Stimulated activated CD4-positive, alpha-beta T cell treated with anti-CD3 and anti-CD28 coated beads, Interleukin-4, amount 100 ng/mL, for 24 hours (primary cell): Measurements from ENCODE around the gene CLDN14.
A peak's percentile ranks its signal among the peaks of the same experiment; 100 is the strongest.

Experiments
- DNase-seq: peaks from one replicate; pipeline ENCODE4 v3.0.0-alpha.2; 2020

The CLDN14 gene, protein sequence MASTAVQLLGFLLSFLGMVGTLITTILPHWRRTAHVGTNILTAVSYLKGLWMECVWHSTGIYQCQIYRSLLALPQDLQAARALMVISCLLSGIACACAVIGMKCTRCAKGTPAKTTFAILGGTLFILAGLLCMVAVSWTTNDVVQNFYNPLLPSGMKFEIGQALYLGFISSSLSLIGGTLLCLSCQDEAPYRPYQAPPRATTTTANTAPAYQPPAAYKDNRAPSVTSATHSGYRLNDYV

DNA sequence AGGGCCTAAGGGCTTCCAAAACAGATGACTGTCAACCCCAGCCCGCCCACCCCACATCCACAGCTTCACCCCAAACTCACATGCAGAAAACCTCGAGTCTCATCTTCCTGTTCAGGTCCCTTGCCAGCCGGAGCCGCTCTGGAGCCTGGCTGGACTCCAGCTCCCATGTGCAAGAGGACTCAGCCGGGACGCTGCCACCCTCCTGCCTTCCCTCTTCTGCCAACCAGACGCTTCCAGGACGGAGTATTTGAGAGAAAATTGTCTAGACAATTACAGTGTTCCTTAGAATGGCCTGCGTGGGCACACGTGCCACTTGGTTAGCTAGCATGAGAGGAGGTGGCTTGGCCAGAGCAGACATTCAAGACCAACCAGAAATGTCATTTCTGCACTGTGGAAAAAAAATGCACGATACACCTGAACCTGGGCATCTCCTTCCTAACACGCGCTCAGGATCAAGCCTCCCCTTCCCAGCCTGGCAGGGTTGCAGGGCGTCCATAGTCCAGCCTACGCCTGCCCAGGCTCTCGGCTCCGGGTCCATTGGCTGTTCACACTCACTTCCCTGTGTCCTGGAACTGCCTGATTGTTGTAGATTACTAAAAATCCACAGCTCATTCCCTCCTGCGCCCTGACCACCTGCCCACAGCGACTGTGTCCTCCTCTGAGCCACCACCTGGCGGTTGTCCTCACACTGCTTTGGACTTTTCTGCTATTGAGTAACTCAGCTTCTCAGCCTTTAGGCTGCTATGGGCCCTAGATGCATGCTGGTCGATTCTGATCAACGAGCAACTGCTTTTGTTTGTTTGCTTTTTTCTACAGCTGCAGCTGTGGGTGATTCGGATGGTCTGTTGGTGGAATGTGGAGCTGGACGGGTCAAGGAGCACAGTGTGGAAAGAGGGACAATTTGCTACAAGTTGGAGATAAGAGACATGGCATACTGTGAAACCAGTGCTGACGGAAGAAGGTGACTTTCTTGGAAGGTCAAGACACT is at the start of gene CLDN14:
CLDN14 (minus strand) TSS at position 708 of the 988 bp plus-strand sequence. CDS start 18,427 bp downstream, outside the sequence.
- no peak for DNase-seq

DNA sequence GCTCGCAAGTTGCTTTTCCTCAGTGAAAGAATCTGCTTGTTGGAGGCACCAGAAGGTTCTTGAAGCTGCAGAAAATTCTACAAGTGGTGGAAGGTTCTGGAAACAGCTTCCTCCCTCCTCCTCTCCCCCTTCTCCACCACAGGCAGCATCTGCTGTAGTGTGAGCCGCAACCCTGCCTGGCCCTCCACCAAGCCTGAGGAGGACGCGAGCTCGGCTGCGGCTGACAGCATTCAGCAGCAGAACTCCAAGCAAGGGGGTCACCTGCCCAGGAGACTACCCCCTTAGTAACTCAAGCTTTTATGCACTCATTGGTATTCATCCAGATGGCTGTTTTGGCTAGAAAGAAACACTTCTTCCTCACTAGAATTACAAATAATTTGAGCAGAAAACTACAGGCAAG is 48.8 kb upstream of the CLDN14 start:
- no peak for DNase-seq

DNA sequence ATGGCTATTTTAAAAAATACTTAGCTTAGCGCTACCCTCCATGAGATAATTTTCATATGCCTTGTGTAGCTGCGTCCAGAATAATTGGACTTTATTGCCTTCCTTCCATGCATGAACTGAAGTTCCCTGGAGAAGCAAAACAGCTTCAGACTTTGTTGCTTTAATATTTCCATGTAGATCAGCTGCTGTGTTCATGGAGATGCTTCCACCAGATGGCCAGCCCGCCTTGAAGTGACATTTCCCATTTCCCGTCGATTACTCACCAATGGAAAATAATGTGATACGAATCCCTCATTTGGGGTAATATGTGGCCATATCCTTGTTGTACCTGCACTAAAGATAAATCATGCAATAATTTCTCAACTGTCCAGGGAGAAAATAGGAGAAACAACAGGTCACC is 47.4 kb upstream of the CLDN14 start:
- DNase-seq = no peak

DNA sequence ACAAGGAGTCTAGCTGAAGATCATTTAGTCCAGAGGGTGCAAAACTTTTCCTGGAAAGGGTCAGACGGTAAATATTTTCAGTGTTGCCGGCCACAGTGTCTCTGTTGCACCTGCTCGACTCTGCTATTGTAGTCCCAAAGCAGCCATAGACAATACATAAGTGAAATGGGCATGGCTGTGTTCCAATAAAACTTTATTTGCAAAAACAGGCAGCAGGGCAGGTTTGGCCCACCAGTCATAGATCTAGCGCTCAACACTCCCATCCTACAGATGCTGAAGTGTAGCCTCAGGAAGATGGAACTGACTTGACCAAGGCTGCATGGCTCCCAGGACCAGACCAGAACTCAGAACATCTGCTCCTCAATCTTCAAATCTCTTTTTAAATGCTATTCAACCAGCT is 46.2 kb upstream of the CLDN14 start:
- DNase-seq = no peak

DNA sequence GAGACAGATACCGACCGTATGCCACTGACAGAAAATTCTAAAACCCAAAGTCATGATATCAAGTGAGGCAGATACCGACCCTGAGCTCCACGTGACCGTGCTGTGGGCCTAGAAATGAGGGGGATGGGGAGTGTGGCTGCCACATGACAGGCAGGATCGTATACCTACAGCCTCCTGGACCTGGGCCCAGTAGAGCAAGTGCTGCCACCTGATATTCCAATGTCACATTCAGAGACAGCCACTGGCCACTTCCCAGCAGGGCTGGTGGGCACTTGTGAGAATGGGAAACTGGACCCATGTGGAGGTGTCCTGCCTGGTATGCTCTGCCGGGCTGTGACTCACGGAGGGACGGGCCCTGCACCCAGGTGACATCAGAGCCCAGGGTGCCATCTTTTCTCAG is 44.6 kb upstream of the CLDN14 start:
- DNase-seq = no peak

DNA sequence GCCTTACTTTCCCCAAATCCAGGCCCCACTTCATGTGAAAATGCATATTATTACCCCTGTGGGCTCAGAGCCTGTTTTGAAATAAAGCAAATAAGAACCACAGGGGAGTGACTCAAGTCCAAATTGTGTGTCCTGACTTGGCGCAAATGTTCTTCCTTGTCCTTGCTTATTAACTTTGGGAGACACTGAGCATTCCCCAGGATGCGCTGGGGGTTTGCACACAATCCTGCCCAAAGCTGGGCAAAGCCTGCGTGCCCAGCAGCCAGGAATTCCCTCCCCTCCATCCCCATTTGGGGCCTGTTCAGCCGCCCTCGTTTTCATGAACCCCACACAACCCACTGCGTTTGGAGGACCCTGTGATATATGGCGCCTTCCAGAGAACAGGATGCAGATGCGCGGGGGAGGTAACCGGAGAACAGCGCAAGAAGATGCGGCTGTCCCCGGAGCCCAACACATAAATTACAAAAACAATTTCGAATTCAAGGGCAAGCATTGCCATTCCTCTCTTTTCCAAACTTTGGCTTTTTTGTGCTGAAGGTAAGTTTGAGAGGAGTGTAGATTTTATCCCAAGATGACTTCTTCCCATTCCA is 42.4 kb upstream of the CLDN14 start:
- no peak for DNase-seq

DNA sequence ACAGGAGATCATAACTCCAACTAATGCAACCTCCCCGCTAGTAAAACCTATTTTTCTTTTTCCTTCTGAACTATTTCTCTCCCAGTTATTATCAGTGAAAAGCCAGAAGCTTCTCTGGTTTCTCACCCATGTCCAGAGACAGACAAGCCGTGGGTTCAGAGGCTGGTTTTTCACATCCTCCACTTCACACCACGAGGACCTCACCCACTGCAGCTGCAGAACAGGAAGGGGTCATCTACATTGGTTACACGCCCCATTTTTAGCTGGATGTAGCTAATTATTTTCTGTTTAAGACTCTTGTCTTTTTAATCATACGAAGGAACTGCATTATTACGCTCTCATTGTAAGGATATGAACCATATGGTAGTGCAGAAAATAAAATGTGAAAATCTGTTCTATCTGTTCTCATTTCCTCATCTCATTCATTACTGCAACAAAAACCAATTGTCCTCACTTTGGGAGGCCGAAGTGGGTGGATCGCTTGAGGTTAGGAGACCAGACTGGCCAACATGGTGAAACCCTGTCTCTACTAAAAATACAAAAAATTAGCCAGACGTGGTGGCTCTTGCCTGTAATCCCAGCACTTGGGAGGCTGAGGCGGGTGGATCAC is 39.1 kb upstream of the CLDN14 start:
- no peak for DNase-seq

DNA sequence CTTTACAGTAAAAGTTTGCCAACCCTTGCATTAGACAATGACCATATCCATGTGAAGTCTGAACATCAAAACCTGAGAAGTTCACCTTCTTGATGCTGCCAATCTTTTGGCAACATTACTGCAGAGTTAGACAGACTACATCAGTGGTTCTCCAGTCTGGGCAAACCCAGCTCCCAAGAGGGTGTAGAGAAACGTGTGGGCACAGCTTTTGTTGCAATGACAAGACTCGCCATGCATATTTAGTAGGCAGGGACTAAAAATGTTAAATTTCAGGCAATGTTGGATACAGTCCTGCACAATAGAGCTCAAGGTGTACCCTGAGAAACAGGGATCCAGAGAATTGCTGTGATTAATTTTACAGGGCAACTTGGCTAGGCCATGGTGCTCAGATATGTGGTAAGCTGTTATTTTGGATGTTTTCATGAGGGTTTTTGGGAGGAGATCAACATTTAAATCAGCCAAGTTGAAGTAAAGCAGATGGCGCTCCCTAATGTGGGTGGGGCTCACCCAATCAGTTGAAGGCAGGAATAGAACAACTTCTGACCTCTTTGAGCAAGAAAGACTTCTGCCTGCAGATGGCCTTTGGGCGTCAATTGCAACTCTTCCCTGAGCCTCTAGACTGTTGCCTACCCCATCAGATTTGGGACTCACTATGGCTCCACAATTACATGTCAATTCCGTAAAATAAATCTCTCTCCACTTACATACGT is 37.6 kb upstream of the CLDN14 start:
- DNase-seq = no peak

DNA sequence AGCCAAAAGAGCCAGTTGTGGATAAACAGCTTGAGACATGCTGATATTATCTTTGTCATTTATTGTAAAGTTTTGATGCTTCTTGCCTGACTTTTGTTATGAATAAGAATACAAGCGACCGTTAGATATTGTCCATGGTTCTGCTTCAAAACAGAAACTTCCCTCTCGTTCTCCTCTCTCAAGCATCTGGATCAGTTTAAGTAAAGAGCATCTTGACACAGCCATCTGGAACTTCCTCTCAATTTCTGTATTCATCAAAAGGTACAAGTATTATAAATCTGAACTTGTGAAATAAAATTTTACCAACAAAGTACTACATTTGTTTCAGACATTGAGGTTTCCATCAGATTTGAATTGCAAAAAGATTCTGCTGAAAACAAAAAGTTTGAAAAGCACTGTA is 36.4 kb upstream of the CLDN14 start:
- no peak for DNase-seq

DNA sequence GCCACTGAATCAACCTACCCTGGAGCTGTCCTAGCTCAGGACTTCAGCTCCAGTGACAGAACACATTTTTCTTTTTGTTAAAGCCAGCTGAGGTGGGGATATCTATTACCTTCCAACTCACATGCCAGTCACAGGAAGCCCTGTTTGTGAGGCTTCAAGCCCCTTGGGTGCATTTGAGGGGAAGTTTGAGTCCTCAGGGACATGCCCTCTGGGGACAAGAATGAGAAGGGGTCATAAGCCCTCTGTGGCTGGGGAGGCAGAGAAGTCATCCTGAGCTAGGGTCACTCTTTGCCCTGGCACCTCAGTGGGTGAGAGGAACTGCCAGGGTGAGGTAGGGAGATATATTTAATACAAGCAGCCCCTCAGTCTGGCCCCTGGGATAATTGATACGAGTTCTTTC is 33.5 kb upstream of the CLDN14 start:
- DNase-seq = no peak

DNA sequence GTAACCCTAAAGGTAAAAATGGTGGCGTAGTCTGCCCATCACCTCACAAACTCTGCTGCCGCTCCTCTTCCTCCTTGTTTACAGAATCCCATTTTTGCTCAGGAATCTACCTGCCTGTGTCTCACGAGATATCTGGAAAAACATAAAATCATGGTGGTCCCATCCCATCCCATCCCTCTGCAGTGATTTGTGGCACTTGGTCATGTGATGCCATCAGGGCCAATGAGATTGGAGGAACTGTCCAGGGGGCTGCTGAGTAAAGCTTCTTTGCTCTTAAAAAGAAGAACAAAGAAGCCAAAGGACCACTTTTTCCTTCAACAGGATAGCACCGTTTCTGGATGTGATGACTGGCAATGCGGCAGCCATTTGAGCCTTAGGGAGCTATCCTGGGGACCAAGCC is 33.0 kb upstream of the CLDN14 start:
- no peak for DNase-seq

DNA sequence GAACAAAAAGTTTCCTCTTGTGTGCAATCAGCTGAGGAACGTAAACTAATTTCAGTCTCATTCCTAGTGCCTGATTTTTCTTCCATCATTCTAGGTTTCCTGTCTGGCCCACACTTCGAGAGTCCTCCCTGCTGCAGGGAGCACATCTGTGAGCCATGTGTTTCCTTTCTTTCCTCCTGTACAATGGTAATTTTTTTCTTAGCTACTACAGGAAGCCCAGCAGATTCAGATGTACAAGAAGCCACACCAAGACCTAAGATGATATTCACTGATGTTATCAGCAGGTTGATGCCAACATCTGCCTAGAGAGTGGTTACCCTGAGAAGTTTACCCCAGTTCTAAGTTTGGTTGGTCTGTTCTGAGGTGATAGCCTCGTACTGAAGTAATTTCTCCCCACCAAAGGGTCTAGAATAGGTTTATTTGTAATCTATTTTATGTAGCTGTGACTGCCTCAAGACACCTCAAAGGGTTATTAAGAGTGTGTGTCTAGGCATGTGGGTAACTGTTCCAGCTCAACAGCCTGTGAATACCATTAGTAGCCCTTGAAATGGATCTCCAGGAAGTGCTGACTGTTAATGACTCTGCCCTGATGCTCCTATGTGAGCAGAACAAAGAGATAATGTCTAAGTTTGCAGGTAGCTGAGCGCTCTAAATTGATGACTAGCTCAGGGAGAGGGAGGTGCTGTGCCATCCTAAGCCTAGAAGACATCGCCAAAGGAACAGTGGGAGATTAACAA is 31.7 kb upstream of the CLDN14 start:
- DNase-seq = no peak

DNA sequence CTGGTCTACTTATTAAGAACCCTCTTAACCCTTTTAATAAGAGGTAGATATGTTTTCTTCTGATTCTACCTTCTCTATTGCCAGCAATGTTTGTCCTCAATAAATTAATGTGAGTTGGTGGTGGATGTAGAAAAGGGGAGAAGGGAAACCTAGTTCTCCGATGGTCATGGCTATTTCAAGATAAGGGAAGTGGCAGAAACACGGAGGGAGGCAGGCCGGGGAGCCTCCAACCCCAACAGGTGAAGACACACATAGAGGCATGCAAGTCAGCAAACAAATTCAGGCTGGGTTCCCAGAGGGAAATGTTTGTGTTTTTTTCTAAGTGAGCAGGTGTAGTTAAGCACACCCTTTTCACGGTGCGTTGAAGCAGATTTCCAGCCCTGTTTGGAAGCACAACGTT is 31.0 kb upstream of the CLDN14 start:
- DNase-seq = no peak

DNA sequence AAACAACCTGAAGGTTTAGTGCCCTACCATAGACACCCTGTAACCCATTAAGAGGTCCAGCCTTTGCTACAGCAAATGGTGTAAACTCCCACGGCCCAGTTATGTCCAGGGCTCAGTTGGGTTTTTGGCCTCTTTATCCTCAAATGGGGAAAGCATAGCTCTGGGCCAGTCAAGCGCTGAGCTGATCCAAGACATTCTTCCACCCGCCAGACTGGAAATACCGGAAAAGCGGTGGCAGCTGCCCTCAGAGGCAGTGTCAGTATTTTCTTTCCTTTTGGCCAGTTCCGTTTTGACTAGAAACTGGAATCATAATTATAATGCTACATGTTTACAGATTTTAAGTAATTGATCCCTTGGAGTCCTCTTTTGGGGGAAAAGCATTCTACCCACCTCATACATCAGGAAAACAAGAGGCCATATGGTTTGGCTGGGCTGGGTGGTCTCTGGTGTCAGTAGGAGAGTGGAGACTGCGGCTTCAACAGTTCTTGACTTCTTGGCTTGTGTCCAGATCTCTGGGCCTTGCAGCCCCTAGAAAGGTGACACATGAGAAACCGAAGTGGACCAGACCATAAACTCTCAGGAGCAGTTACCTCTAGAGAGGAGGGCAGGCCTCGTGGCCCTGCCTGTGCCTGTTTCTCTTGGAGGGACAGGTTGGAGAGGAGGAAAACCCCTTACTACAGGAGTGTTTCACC is 30.2 kb upstream of the CLDN14 start:
- DNase-seq = no peak

DNA sequence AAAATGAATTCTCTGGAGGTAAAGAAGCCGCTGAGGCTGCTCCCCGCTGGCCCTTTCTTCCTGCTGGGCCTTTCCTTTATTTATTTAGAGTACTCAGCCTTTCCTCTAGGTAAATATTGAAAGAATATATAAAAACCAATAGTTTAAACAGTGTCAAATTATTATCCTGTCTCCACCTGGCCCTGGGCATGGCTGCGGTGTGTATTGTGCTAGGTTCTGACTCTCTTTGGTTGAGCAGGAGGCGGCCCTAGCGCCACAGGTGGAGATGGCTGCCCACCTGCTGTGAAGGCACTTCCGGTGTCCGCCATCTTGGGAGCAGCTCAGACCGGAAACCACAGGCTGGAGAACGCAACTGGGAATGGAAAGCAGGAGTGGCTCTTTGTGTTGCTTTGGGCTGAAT is 29.0 kb upstream of the CLDN14 start:
- no peak for DNase-seq

DNA sequence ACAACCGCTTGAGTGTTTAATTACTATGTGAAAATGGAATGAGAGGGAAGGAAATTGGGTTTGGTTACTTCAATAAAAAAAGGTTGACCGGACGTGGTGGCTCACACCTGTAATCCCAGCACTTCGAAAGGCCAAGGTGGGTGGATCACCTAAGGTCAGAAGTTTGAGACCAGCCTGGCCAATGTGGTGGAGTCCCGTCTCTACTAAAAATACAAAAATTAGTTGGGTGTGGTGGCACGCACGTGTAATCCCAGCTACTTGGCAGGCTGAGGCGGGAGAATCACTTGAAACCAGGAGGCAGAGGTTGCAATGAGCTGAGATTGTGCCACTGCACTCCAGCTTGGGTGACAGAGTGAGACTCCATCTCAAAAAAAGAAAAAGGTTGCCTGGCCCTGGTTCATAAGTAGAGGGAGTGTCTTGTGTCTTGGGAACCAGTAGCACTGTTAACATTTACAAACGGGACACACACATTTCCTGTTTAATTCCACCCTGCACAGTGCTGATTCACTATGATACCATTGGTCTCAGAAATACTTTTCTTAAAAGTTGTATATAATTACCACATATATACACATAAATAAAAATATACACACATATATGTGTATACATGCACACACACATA is 27.6 kb upstream of the CLDN14 start:
- DNase-seq = no peak

DNA sequence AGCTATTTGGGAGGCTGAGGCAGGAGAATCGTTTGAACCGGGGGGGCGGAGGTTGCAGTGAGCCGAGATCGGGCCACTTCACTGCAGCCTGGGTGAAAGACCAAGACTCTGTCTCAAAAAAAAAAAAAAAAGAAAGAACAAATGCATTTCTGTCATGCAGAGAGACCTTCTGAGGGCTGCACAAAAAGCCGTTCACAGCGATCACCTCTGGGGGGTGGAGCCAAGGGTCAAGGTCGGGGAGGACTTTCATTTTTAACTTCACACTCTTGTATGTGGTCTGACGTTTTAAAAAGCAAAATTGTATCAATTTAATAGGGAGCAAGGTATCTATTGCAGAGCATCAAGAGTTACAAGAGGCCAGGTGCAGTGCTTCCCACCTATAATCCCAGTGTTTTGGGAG is 26.6 kb upstream of the CLDN14 start:
- DNase-seq = no peak

DNA sequence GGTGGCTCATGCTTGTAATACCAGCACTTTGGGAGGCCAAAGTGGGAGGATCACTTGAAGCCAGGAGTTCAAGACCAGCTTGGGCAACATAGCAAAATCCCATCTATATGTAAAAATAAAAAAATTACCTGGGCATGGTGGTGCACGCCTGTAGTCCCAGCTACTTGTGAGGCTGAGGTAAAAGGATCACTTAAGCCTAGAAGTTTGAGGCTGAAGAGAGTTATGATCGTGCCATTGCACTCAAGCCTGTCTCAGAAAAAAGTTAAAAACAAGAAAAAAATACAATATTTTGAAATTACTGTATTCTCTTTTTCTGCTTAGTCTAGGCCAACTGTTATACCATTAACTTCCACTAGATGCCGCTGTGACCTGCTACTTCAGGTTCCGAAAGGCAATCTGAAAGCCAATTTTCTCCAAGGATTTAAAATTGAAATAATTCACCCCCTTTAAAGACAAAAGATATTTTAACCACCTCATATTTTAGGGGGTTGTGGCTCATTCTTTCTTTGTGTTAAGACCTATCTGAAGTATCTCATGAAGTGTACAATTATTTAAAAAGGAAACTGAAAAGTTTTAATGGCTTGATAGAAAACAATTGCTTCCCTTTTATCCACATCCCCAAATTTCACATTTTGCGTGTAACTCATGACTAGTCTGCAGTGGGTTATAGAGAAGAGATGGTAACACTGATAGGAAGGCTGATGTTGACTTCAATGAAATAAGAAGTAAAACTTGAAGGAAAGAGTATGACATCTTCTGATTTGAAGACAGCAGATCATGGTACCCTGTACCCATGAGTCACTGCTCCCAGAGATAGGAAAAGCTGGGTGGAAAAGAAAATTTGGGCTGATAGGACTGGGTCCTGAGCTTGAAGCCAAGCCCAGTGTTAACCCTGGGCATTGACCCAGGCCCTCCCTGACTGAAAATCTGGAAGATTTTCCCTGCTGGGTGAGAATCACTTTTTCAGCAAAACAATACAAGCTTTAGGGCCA is 24.4 kb upstream of the CLDN14 start:
- peak; percentile 58 for DNase-seq

DNA sequence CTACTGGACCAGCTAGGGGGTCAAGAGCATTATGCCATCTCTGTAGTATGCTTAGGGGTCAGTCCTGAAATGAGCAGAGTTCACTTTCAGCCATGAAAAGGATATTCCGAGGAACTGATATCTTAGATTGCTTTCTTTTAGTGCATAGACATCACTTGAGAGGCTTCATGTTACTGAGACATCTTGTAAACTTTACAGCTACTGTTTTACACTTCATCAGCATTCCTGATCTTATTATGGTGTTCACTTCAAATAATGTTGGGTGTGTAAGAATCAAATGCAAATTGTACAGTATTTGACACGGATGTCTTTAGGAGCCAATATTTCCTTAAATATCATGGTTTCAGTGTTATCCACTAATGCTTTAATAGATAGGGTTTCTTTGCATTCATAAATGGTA is 22.4 kb upstream of the CLDN14 start:
- no peak for DNase-seq

DNA sequence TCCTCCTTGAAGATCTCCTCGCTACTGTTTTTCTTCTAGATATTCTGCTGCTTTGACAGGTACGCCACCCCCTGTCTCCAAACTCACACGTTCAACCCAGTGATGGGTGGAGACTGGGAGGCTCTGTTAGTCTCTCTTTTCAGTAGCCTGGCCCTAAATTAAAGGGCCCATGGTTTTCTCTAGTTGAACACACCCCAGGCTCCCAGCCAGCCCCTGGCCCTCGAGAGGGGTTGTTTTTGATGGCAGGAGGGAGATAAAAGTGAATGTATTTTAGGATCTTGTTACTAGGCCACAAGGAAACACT is 21.6 kb upstream of the CLDN14 start:
- no peak for DNase-seq
